RWPE1 (cell line): Measurements from ENCODE around the gene AP1B1.

Experiments used
- CTCF ChIA-PET: fragments of 350-600 bp; sonication (Branson Sonifier 250); formaldehyde crosslinking; extraction: SDS; loops from one replicate; lab custom pipeline; 2021; lab: Yijun Ruan, JAX
- POLR2A ChIA-PET: fragments of 400-600 bp; formaldehyde crosslinking; extraction: SDS; loops from one replicate; lab custom pipeline; 2020; ENCODE audit warnings: antibody characterized with exemption; ENCODE audit not compliant: low non-redundant PET; lab: Yijun Ruan, JAX
- DNase-seq: peaks from one replicate; pipeline ENCODE4 v3.0.0; 2012; ENCODE audit warnings: low spot score
- H3K27ac ChIP-seq: fragments of 450-650 bp; 2 replicates; pipeline ENCODE4 v1.5.1; 2017
- TF ChIP-seq, protein P1 (sequence below): fragments of 450-650 bp; conservative IDR thresholded peaks from 2 replicates; pipeline ENCODE4 v1.5.1; 2017; ENCODE audit warnings: low read depth, mild to moderate bottlenecking

Gene AP1B1

DNA sequence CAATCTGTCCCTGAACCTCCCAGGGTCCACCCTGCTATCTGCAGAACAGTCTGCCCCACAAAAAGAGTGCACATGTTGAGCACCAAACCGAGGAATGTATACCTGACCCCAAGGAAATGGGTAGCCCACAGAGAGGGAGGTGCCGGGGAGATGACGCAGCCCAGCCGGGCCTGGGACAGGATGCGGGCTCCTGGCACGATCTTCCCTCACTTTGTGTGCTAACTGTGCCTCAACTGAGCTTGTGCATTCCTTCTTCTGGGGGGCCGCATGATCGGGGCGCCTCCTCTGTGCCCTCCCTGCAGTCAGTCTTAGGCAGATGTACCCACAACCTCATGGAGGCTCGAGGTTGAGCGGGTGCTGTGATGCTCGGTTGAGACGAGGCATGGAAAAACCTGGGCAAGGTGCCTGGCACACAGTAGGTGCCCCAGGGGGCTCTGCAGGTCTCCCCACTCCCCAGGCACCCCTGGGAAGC, 79.5 kb downstream of the AP1B1 start:
- ChIA-PET POLR2A (no interaction called here), CTCF (no interaction called here)
- peak; percentile 58 for DNase-seq
- TF ChIP-seq, protein P1, sequence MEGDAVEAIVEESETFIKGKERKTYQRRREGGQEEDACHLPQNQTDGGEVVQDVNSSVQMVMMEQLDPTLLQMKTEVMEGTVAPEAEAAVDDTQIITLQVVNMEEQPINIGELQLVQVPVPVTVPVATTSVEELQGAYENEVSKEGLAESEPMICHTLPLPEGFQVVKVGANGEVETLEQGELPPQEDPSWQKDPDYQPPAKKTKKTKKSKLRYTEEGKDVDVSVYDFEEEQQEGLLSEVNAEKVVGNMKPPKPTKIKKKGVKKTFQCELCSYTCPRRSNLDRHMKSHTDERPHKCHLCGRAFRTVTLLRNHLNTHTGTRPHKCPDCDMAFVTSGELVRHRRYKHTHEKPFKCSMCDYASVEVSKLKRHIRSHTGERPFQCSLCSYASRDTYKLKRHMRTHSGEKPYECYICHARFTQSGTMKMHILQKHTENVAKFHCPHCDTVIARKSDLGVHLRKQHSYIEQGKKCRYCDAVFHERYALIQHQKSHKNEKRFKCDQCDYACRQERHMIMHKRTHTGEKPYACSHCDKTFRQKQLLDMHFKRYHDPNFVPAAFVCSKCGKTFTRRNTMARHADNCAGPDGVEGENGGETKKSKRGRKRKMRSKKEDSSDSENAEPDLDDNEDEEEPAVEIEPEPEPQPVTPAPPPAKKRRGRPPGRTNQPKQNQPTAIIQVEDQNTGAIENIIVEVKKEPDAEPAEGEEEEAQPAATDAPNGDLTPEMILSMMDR = no peak
- peak overlapping the region; percentile 94 for H3K27ac ChIP-seq

DNA sequence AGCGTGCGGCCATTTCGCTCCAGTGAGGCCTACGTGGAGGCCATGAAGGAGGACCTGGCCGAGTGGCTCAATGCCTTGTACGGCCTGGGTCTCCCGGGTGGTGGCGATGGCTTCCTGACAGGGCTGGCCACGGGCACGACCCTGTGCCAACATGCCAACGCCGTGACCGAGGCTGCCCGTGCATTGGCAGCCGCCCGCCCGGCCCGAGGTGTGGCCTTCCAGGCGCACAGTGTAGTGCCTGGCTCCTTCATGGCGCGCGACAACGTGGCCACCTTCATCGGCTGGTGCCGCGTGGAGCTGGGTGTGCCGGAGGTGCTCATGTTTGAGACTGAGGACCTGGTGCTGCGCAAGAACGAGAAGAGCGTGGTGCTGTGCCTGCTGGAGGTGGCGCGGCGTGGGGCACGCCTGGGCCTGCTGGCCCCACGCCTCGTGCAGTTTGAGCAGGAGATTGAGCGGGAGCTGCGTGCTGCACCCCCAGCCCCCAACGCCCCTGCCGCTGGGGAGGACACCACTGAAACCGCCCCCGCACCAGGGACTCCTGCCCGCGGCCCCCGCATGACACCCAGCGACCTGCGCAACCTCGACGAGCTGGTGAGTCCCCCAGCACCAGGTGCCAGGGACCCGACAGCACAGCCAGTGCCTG, 80.1 kb downstream of the AP1B1 start:
- H3K27ac ChIP-seq = peak overlapping the region; percentile 94
- POLR2A ChIA-PET = no interaction called here
- DNase-seq = no peak
- TF ChIP-seq, protein P1 = no peak
- CTCF ChIA-PET = no interaction called here

DNA sequence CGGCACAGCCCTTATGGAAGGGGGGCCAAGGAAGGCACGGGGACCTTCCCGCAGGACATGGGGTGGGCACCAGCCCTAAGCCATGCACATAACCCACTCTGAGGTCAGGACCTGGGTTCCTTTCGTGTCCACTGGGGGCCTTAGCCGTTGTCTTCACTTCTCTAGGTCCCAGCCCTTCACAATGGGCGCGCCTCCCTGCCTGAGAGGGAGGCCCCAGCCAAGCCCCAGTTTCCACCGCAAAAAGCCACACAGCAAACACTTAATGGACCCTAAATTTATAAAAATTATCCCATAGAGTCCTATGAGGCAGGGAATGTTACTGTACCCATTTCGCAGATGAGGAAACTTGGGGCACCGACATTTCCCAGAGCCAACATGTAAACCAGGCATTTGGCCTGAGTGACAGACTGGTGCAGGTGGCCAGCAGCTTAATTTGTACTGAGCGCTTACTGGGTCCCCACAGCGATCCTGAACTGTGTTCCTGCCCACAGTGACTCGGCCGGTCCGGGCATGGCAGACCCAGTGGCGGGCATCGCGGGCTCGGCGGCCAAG, 80.7 kb downstream of the AP1B1 start:
- no peak for DNase-seq
- TF ChIP-seq, protein P1 = no peak
- POLR2A ChIA-PET = no interaction called here
- CTCF ChIA-PET = no interaction called here
- H3K27ac ChIP-seq = peak overlapping the region; percentile 94

DNA sequence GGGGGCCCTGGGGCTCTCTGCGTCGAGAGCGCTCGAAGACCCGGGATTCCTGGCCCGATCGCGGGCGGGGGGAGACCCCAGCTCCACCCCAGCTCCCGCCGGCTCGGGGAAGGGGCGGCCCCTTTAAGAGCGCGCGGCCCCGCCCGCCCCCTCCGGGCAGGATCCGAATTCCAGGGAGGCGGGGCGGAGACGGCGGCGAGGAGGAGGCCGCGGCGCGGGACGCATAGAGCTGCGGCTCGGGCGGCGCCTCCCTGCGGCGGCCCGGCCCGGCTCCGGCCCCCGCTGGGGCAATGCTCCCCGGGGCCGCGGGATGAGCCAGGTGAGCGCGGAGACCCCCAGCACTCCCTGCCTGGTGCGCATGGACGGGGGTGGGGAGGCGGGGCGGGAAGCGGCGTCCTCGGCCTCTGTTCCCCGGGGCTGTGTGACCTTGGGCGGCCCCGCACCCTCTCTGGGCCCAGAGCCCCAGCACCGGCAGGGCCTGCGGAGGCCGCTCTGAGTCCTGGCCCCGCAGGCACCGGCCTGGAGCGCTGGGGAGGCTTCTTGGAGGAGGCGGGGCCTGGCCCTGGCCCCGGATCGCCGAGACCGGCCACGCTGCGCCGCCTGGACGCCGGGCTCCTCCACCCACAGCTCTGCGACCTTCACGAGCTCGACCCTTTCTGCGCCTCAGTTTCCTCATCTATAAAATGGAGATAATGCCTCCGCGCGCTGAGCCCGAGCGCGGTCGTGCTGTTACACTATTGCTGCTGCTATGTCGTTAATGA, 81.4 kb downstream of the AP1B1 start:
- peak; percentile 66 for DNase-seq
- CTCF ChIA-PET = no interaction called here
- H3K27ac ChIP-seq = peak overlapping the region; percentile 94
- POLR2A ChIA-PET = no interaction called here
- TF ChIP-seq, protein P1 = no peak

DNA sequence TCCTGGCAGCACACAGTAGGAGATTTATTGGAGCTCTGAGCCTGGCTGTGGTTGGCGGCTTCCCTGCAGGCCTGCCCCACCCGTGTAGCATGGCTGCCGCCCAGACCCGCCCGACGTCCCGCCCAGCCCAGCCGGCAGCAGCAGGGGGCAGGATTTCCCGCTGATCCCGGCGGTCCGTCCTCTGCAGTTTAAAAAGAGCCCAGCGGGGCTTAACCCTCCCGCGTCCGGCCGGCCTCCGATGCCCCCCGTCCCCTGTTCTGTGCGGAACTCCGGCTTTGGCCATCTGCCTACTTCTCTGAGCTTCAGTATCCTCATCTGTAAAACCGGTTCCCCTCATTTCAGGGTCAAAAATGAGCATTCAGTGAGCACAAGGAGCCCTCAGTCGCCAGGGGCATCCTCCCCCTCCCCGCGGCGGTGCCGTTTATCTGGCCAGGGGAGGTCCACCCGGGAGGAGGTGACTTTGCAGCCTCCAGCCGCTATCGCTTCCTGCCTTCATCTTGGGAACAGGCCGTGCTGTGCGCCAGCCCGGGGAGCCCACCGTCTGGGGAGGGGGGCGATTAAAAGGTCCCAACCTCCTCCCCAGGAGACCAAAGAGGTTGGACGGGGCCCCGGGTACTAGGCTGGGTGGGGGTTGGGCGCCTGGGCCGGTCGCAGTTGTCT, 82.1 kb downstream of the AP1B1 start, which contains the start of gene GAS2L1:
Gene GAS2L1 (plus strand): TSS at position 476 of the 660 bp plus-strand sequence. CDS start 1,456 bp downstream, outside the sequence.
- H3K27ac ChIP-seq = peak within 1 kb of the TSS; percentile 94
- ChIA-PET CTCF (interaction anchor here (0.6 kb wide), 1 partner anchor 44 kb away, joined by 3 read pairs; no protein-coding TSS in a partner anchor), POLR2A (no interaction called here)
- TF ChIP-seq, protein P1 = peak; percentile 66
- DNase-seq = peak; percentile 69

DNA sequence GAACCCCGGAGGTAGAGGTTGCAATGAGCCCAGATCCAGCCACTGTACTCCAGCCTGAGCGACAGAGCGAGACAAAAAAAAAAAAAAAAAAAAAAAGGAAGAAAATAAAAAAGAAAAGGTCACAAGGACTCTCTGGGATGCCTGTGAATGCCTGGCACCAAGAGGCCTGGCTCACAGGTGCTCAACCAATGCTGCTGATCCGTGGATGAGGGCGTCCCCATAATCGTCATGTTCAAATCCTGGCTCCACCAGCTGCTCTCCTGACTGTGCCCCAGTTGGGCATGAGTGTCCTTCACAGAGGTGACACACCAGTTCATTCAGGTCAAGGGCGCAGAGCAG, 82.6 kb downstream of the AP1B1 start:
- CTCF ChIA-PET = interaction anchor here (0.6 kb wide), 1 partner anchor 44 kb away, joined by 3 read pairs; no protein-coding TSS in a partner anchor
- no peak for DNase-seq
- H3K27ac ChIP-seq = peak overlapping the region; percentile 94
- TF ChIP-seq, protein P1 = no peak
- POLR2A ChIA-PET = no interaction called here
